NCI-H1105 treated with DMSO at 0.1 percent for 48 hours (cell line): ENCODE measurements around the gene ZC3H18.
A peak's percentile ranks its signal among the peaks of the same experiment; 100 is the strongest.

ENCODE experiments used
- DNase-seq: peaks from one replicate; lab custom pipeline; 2025; lab: John Stamatoyannopoulos, UW

ZC3H18 gene

GRCh38 chr16:88623858-88624257, 53.7 kb downstream of the ZC3H18 start:
- DNase-seq: no peak

DNA sequence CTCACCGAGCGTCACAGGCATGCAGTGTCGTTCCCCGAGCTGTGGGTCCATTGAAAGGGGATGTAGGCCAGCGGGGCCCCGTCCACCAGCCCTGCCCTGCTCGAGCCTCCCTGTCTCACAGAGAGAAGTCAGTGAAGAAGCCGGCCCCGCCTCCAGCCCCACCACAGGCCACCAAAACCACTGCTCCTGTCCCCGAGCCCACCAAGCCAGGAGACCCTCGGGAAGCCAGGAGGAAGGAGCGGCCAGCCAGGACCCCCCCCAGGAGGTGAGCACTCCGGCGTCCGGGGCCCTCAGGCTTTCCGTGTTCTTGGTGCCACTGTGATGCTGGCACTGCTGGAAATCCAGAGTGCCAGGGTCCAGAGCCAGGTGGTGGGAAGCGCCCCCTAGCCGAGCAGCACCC, 54.3 kb downstream of the ZC3H18 start:
- DNase-seq: no peak

- DNase-seq: no peak
Measured at GRCh38 chr16:88624977-88625576, 54.9 kb downstream of the ZC3H18 start.

DNA sequence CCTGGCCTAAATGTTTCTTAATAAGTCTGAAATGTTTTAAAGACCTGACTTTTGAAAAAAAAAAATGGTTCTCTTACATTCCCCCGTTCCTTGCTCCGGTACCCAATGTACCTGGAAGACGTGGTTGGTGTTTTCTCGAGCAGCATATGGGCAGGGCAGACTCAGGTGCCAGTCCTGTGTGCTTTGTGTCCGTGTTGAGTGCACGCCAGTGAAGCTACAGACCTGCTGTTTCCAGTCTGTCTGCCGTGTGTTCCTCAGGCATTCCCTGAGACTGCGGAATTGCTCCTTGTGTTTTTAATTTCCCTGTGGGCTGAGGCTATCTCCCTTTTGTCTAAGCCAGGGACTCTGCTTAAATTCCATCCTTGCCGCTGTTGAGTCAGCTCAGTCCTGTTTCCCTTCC, 56.4 kb downstream of the ZC3H18 start:
- no peak for DNase-seq

- no peak for DNase-seq
Measured at GRCh38 chr16:88627531-88628411, 57.6 kb downstream of the ZC3H18 start.

- no peak for DNase-seq
Measured at GRCh38 chr16:88628512-88628974, 58.3 kb downstream of the ZC3H18 start.

GRCh38 chr16:88629835-88630234, 59.6 kb downstream of the ZC3H18 start:
- DNase-seq: no peak

DNA sequence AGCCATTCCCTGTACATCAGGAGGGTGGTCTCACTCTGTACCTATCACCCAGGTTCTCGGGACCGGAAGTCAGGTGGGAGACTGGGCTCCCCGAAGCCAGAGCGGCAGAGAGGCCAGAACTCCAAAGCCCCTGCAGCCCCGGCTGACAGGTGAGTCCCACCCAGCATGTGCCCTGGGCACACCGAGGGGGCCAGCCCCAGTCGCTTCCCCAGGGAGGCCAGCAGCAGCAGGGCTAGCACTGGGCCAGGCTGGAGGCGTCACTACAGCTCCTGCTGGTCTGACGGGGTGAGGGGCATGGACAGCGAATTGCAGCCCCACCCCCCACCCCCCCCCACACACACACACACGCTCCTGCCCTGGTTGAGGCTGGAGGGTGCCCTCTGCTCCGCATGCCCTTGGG, 60.2 kb downstream of the ZC3H18 start:
- no peak for DNase-seq

- DNase-seq: no peak
Measured at GRCh38 chr16:88630941-88631340, 60.7 kb downstream of the ZC3H18 start.

GRCh38 chr16:88631384-88631783, 61.2 kb downstream of the ZC3H18 start:
- DNase-seq: no peak

- no peak for DNase-seq
Measured at GRCh38 chr16:88631920-88632586, 61.9 kb downstream of the ZC3H18 start.

DNA sequence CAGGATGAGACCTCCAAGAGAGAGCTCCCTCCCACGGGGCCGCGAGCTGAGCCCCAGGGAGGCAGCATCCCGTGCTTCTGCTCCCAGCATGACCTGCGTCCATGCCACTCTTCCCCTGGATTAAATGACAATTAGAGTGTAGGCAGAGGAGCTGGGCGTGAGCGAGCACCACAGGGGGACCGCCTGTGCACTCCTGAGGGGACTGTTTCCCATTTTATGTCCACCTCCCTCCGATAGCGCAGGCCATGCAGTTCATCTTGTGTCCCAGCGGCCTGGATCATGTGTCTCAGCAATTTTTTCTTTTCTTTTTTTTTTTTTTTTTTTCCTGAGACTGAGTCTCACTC, 62.4 kb downstream of the ZC3H18 start:
- no peak for DNase-seq

GRCh38 chr16:88633684-88634140, 63.5 kb downstream of the ZC3H18 start:
- DNase-seq: no peak

- no peak for DNase-seq
Measured at GRCh38 chr16:88634141-88634993, 64.2 kb downstream of the ZC3H18 start.

DNA sequence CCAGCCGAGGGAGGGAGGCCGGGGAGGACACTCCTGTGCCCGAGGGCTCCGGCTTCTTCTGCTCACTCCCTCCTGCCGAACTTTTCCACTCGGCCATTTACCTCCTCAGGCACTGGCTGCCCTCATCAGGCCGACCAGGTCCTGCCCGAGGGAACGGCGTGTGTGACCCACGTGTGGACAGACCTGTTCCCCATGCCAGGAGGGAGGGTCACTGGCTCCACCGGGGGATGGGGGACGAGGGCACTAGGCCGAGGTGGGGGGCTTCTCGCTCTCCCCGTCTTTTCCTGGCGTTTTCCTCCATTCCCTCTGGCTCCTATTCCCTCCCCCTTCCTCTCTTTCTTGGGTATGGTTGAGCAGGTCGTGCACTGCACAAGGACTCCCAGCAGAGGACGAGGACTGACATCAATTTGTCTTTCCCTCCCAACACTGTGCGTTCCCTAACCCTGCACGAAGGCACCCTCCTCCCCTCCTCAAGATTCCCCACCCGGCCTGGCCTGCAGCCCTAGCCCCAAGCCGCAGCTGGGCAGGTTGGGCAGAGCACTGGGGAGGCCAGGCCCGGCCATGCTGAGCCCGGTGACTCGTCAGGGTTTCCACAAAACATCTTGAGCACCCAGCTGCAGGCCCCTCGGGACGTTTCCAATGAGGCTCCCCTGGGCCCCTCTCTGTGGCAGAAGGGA, 64.9 kb downstream of the ZC3H18 start:
- no peak for DNase-seq

GRCh38 chr16:88635671-88636319, 65.6 kb downstream of the ZC3H18 start:
- DNase-seq: no peak

- DNase-seq: no peak
Measured at GRCh38 chr16:88636488-88637265, 66.5 kb downstream of the ZC3H18 start.

DNA sequence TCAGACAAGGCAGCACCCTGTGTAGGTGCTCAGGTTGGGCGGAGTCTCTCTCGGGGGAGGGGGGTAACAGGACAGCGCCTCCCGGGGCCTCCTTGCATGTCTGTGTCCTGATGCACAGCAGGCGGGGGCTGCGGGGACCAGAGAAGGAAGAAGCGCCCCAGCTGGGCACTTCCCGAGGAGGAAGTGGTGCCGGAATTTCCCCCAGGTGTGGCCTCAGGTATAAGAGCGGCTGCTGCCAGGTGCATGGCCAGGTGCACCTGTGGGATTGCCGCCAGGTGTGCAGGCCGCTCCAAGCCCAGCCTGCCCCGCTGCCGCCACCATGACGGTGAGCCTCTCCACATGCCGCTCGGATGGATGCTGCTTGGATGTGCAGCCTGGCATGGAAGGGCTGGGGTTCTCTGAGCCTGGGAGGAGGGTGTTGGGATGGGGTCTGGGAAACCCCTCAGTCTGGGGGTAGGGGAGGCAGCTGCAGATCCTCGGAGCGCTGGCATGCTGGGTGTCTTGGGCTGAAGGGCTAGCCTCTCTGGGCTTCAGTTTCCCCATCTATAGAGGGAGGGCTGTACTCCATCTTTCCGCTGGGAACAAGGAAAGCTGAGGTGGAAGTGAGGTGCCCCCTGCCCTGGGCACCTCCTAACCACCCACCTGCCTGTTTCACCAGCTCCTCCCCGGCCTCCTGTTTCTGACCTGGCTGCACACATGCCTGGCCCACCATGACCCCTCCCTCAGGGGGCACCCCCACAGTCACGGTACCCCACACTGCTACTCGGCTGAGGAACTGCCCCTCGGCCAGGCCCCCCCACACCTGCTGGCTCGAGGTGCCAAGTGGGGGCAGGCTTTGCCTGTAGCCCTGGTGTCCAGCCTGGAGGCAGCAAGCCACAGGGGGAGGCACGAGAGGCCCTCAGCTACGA, 68.4 kb downstream of the ZC3H18 start, which contains the start of gene IL17C:
TSS of gene IL17C (plus strand) at position 250 of the 908 bp plus-strand sequence. CDS start at position 320, 70 bp downstream.
- DNase-seq: peak; percentile 69
